Right lobe of liver (tissue), 6 donors: ENCODE results near the gene TMEM52. TPM values are rescaled to one million over a fixed set of nuclear protein-coding genes. Genes with fewer than 3 reads are reported as not detected.

Source experiments
- ATAC-seq, 4 donors: fragments of 200-7000 bp; cut with Tn5 transposase; one replicate each; pipeline ENCODE4 v1.9.1; 2020; ENCODE audit warnings: mild to moderate bottlenecking in 4 of 4, moderate library complexity in 4 of 4
- DNase-seq, 3 donors: peaks; one replicate each; pipeline ENCODE4 v3.0.0-alpha.2; 2020
- H3K27ac ChIP-seq, 3 donors: fragments of 200-600 bp; one replicate each; pipeline ENCODE4 v1.8.0; 2022
- H3K27me3 ChIP-seq, 2 donors: fragments of 200-600 bp; one replicate each; pipeline ENCODE4 v1.8.0; 2022
- H3K36me3 ChIP-seq, 4 donors: fragments of 200-600 bp; sonication (generic) in 1 of 4; one replicate each; pipeline versions ENCODE4 v1.5.1 to v1.8.0; 2017 to 2022; ENCODE audit warnings: control low read depth in 1 of 4
- H3K4me1 ChIP-seq, 4 donors: fragments of 200-600 bp; sonication (generic) in 1 of 4; one replicate each; pipeline versions ENCODE4 v1.5.1 to v1.8.0; 2017 to 2022; ENCODE audit warnings: control low read depth in 1 of 4
- H3K4me3 ChIP-seq, 3 donors: fragments of 200-600 bp; one replicate each; pipeline ENCODE4 v1.8.0; 2022
- H3K9me3 ChIP-seq, 4 donors: fragments of 200-600 bp; sonication (generic) in 1 of 4; one replicate each; pipeline versions ENCODE4 v1.5.1 to v1.8.0; 2017 to 2022; ENCODE audit warnings: control low read depth in 1 of 4
- POLR2A ChIP-seq: fragments of 450-650 bp; IDR thresholded peaks from one replicate; pipeline ENCODE4 v1.6.1; 2017; ENCODE audit warnings: antibody characterized with exemption, mild to moderate bottlenecking
- WGBS: methylation state at CpG from one replicate; pipeline ENCODE4 v1.1.6; 2018; ENCODE audit warnings: low coverage, low lambda C conversion rate; ENCODE audit not compliant: insufficient coverage; ENCODE audit errors: missing lambda C conversion rate; 5-methylcytosine and 5-hydroxymethylcytosine counted together
- intact Hi-C, 2 donors: fragments of 100-400 bp; cut with DNase I; formaldehyde crosslinking; loops; one replicate each; pipeline versions ENCODE4 v1.11.2 to v1.14.1; 2022
- total RNA-seq, 6 experiments: library from RNA; depleted of rRNA in 2 of 6; stranded (reverse); fragments of >200 nt in 2 of 6; fragmentation: NEBNext Ultra II Directional in 3 of 6; extraction: Animal tissue kit (Norgen Biotek cat#: 25700) in 3 of 6; gene quantifications; one replicate each; pipeline versions ENCODE4 v1.1.0 to v1.2.4, GENCODE V29; 2016 to 2023
- TF ChIP-seq, protein P1 (sequence below), 4 donors: fragments of 200-600 bp in 3 of 4; fragments of 450-650 bp in 1 of 4; IDR thresholded peaks; one replicate each; pipeline versions ENCODE4 v1.5.1 to v1.8.0; 2016 to 2022; ENCODE audit warnings: antibody characterized with exemption in 4 of 4, mild to moderate bottlenecking in 2 of 4
- donor health status: DM: no; HTN: yes; CAD: no.
- donor health status: DM: no; HTN: no; CAD: no.
- donor health status: DM: no; HTN: no; CAD: no.
- donor health status: DM: no; HTN: yes; CAD: no.
- donor health status: DM: no; HTN: yes; CAD: no.

TMEM52 gene
- total RNA-seq, 6 experiments from 2014 or later: 2.3 to 13.2 (median 6.0) TPM

DNA sequence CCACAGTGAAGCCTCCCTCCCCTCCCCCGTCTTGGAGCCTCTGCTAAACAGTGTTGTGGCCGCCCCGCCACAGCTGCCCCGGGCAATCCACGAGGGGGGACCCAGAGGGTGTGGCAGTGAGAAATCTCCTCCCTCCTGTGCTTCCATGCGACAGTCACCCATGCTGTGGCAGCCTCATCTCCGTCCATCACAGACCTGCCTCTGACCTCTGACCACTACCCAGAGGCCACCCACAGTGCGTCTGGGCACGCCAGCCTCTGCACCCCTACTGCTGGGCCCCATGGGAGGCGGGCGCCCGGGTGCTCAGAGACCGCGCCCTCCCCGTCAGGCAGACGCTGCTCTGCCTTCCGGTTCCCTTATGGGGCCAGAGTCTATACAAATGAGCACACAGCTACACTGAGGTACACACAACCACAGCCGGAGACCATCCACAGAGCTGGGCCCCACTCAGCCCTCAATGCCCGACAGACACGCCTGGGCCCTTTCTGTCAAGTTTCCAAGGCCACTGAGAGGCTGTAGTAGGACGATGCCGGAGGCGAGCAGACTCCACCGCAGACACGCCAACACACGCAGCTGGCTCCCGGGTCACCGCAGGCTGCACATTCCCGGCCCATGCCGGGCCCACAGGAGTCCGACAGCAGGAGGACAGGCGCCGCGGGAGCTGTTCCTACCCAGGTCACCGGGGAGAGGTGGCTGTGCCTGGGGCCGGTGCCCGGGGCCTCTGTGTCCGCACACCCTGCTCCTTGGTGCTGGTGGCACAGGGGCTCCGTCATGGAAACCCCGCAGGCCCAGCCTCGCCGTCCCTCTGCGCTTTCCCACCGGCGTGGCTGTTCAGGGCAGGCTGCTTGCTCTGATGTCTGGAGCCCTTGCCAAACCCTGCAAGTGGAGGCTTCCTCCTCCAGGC is 23.9 kb upstream of the TMEM52 start:
- Histone ChIP-seq H3K27ac (no peak overlapping the region), H3K4me1 (peaks cover 0 to 21% (median 7%) of the 10 kb centered on the region in 4 donors), H3K27me3 (no peaks in the 10 kb centered on the region), H3K4me3 (no peak overlapping the region), H3K36me3 (no peaks in the 10 kb centered on the region), H3K9me3 (no peaks in the 10 kb centered on the region)
- ATAC-seq (no peak), DNase-seq (peak in 2 of 3 donors; percentile 46 to 51)
- intact Hi-C loops: no loop called here
- no CpG with 5 or more reads among the region's 45 CpGs for WGBS
- TF ChIP-seq POLR2A: no peak
- TF ChIP-seq, protein P1, sequence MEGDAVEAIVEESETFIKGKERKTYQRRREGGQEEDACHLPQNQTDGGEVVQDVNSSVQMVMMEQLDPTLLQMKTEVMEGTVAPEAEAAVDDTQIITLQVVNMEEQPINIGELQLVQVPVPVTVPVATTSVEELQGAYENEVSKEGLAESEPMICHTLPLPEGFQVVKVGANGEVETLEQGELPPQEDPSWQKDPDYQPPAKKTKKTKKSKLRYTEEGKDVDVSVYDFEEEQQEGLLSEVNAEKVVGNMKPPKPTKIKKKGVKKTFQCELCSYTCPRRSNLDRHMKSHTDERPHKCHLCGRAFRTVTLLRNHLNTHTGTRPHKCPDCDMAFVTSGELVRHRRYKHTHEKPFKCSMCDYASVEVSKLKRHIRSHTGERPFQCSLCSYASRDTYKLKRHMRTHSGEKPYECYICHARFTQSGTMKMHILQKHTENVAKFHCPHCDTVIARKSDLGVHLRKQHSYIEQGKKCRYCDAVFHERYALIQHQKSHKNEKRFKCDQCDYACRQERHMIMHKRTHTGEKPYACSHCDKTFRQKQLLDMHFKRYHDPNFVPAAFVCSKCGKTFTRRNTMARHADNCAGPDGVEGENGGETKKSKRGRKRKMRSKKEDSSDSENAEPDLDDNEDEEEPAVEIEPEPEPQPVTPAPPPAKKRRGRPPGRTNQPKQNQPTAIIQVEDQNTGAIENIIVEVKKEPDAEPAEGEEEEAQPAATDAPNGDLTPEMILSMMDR (IDR thresholded peaks at IDR 0.05): no peak

DNA sequence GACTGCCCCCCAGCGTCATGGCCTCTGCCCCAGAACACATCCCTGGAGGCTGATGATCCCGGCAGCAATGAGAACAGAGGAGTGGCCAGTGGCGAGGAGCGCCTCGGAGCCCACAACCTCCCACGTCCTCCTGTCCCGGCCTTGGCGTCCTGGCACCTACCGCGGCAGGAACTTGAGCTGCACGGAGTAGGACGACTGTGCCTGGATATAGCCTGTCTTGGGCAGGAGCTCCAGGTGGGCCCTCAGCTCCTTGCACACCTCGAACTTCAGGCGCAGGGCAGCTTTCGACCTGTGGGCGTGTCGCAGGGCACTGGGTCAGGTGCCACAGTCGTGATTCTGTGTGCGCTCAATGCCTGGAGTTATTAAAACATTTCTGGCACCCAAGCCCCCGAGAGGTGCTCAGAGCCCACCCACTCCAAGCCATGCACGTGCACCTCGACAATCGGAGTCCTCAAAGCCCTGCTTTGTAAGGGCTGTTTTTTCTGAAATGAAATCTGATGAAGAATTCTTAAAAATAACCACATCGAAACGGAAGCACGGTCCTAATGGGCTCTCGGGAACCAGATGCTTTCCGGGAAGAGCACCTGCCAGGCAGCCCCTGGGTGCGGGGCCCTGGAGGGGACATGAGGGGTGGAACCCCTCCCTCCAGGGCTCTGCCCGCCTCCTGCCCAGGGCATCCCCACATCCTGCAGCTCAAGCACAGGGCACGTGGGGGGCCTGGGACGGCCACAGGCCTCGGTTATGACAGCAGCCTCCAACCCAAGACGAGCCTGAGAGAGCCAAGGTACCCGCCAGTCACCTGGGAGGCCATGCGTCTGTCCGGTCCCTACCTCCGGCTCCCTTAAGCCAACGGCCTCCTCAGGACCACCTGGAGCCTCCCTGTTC is 23.0 kb upstream of the TMEM52 start:
- Histone ChIP-seq H3K27me3 (no peaks in the 10 kb centered on the region), H3K9me3 (no peaks in the 10 kb centered on the region), H3K36me3 (no peaks in the 10 kb centered on the region), H3K4me3 (no peak overlapping the region), H3K27ac (peak overlapping the region in 1 of 3 donors; percentile 13), H3K4me1 (peaks cover 0 to 15% (median 4%) of the 10 kb centered on the region in 4 donors)
- DNase-seq (peak in 2 of 3 donors; percentile 43 to 47), ATAC-seq (no peak)
- WGBS: 36% methylated on average over 5 of the region's 39 CpGs
- intact Hi-C loops: no loop called here
- no peak for TF ChIP-seq POLR2A
- TF ChIP-seq, protein P1 (IDR thresholded peaks at IDR 0.05): no peak

DNA sequence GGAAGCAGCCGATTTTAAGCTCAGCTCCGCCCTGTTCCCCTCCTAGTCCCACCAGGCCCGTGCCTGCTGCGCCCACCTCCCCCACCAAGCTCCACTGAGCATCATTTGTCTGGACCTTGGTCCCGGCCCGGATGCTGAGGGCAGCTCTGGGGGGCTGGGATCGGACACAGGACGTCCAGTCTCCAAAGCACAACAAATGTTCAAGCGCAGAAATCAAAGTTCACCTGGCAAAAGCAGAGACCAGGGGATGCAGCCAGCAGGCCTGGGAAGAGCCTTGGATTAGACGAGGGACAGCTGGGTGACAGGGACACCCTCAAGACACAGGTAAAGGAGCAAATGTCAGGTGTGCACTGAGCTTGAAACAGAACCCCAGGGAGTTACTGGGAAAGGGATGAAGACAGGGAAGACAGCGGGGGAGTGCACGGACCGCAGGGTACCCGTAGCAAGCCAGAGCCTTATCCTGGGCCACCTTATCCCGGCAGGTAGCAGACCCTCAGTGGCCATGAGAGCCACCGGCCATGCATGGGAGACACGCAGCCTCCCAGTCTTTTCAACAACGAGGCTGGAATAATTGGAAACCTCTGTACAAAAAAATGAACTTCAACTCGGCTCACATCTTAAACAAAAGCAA is 22.2 kb upstream of the TMEM52 start:
- Histone ChIP-seq H3K27me3 (no peaks in the 10 kb centered on the region), H3K36me3 (no peaks in the 10 kb centered on the region), H3K9me3 (no peaks in the 10 kb centered on the region), H3K4me1 (peaks cover 0 to 8% (median 0%) of the 10 kb centered on the region in 4 donors), H3K27ac (peak overlapping the region in 1 of 3 donors; percentile 13), H3K4me3 (no peak overlapping the region)
- 56% methylated on average over 13 of the region's 19 CpGs for WGBS
- peak in 2 of 3 donors; percentile 60 to 84 for DNase-seq
- TF ChIP-seq, protein P1 (IDR thresholded peaks at IDR 0.05): no peak
- no peak for TF ChIP-seq POLR2A
- ATAC-seq: peak; percentile 43 to 79 (median 69)
- intact Hi-C loops: no loop called here

DNA sequence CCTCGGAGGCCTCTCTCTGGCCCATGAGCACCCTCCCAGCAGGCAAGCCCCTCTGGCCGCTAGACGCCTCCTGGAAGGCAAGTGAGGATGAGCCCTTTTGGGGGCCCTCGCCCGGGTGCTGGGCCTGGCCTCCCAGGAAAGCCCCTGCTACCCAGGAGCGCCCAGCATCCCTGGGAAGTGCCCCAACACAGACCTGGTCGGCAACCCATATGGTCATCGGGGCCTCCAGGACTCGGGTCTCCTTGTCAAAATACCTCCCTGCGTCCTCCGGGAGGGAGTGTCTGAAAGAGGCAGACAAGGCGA is 21.0 kb upstream of the TMEM52 start:
- ATAC-seq: no peak
- no peaks in the 10 kb centered on the region for H3K27me3 ChIP-seq
- no peaks in the 10 kb centered on the region for H3K36me3 ChIP-seq
- intact Hi-C loops: no loop called here
- no peaks in the 10 kb centered on the region for H3K9me3 ChIP-seq
- H3K4me1 ChIP-seq: peaks cover 0 to 8% (median 0%) of the 10 kb centered on the region in 4 donors
- no peak overlapping the region for H3K4me3 ChIP-seq
- TF ChIP-seq, protein P1 (IDR thresholded peaks at IDR 0.05): no peak
- no peak for TF ChIP-seq POLR2A
- DNase-seq: peak in 1 of 3 donors; percentile 32
- no peak overlapping the region for H3K27ac ChIP-seq
- no CpG with 5 or more reads among the region's 12 CpGs for WGBS
